Cardiac septum (tissue), 1 donor: Measurements from ENCODE around the gene CD93. TPM values are rescaled to one million over a fixed set of nuclear protein-coding genes. Genes with fewer than 3 reads are reported as not detected.

Source experiments
- DNase-seq: peaks from one replicate; pipeline ENCODE4 v3.0.0-alpha.2; 2020; ENCODE audit warnings: low spot score
- intact Hi-C: fragments of 100-400 bp; cut with DNase I; formaldehyde crosslinking; loops from one replicate; pipeline ENCODE4 v1.14.0; 2022
- total RNA-seq: library from RNA; stranded (reverse); fragmentation: NEBNext Ultra II Directional; extraction: Animal tissue kit (Norgen Biotek cat#: 25700); gene quantifications from one replicate; pipeline ENCODE4 v1.2.1, GENCODE V29; 2021
- donor health status: DM: no; HTN: no; CAD: no.

CD93 gene
- total RNA-seq, 1 donor from 2014 or later: 40.3 TPM

DNA sequence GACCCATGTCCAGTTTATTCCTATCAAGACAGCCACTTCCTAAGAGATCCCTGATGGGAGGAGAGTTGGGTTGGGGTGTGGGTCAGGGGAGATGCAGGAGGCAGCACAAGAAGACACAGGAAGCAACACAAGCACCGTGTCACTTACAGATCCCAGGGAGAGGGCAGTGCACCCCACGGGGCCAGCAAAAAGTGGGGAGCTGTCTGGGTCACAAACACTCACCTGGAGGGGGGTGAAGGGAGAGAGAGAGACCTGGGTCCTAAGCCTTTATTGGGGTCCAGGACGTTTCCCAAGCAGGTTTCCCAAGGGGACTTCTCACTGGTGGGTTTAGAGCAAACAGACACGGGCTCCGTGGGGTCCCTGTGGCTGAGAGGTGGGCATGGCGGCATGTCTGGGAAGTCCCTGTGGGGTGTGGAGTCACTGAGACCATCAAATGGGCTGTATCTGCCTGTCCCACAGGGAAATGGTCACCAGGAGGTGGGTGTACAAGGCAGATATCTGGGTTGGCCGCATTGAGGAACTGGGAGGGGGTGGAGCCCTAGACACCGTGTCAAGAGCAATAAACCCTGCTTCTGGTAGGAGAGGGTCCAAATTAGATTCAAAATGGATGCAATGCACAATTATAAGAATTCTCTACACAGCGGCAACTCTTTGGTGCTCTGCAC lies 1.6 kb upstream of the CD93 start:
- intact Hi-C loops: loop anchor here (5.0 kb wide), 1 partner anchor 45 kb away; no protein-coding TSS in a partner anchor
- DNase-seq: no peak

DNA sequence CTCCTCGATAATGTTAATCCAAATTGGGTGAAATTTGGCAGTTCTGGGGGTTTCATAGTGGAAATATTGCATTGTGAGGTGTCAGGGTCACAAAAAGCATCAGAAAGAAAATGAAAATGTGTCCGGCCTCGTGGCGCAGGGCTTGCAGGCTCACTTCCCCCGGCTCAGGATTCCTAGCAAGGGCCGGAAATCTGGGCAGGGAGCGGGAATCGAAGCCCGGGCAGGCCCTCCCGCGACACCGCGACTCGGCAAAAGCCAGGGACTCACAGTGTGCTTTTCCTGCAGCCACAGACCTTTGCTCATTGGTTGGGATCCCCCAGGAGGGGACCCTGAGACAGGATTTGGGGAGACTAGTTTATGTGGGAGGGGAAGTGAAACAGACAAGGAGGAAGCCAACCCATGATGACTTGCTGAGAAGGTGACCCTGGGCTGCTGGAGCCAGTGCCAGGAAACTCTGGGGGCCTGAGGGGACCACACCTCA lies 847 bp upstream of the CD93 start:
- intact Hi-C loops: loop anchor here (5.0 kb wide), 1 partner anchor 45 kb away; no protein-coding TSS in a partner anchor
- DNase-seq: peak; percentile 85

DNA sequence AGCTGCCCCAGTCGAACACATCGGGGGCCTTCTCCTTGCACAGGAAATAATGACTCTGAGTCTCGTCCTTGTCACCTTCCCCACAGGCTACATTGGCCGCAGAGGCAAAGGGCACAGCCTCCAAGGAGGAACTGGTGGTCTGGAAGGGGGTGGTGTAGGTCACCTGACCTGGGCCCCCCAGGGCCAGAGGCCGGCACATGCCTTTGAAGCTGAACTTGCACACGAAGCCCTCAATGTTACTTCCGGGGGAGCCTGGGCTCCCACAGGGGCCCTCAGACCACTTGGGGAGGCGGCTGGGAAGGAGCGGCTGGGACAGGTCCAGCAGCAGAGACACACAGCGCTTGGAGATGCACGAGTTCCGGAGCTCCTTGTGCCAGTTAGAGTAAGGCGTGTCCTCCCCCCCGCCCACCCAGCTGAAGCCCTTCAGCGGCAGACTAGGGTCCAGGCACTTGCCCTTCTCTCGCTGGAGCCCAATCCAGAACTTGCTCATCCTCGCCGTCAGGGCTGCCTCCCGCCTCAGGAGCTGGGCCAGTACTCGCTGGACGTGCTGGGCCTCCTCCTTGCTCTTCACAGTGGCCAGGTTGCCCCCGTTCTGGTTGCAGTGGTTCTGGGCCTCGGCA lies 578 bp downstream of the CD93 start:
- no peak for DNase-seq

DNA sequence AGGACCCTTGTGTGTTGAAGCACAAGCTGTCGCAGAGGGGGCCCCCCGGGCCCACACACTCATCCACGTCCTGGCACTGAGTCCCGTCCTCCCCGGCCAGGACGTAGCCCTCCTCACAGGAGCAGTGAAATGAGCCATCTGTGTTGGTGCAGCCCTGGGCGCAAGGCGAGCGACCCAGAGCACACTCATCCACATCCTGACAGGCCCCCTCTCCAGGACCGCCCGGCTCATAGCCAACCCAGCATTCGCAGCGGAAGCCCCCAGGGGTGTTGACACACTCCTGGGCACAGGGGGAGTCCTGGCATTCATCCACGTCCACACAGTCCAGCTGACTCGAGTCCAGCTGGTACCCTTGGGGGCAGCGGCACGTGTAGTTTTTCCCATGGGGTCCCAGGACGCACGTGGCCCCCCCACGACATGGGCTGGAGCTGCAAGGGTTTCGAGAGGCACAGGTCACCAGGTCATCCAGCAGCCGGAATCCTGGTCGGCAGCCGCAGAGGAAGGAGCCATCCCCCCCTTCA lies 1.2 kb downstream of the CD93 start:
- intact Hi-C loops: loop anchor here (5.0 kb wide), 1 partner anchor 47 kb away; no protein-coding TSS in a partner anchor
- DNase-seq: no peak

More for the DNA sequence above, 578 bp downstream of the CD93 start:
- intact Hi-C loops: loop anchor here (5.0 kb wide), 1 partner anchor 47 kb away; no protein-coding TSS in a partner anchor

DNA sequence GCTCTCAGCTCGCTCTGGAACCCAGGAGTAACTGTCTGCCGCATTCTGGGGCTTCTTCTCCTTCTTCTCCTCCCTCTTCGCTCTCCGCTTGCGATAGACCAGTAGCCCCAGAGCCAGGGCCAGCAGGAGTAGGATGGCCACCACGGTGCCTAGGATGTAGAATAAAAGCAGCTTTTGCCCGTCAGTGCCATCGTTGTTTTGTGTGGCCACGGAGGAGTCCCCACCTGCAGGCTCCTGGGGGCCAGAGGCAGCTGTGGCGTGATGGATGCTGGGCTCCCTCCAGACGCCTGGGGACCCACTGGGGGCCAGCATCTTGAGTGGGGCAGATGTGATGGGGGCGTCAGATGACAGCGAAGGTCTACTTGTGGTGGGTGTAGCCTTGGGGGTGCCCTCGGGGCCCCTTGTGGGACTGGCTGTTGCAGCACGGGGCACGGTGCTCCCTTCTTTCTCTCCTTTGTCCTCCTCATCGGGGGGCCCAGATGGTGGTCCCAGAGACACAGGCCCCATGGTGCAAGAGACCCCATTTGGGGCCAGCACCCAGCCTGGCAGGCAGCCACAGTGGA lies 1.8 kb downstream of the CD93 start:
- intact Hi-C loops: no loop called here

DNA sequence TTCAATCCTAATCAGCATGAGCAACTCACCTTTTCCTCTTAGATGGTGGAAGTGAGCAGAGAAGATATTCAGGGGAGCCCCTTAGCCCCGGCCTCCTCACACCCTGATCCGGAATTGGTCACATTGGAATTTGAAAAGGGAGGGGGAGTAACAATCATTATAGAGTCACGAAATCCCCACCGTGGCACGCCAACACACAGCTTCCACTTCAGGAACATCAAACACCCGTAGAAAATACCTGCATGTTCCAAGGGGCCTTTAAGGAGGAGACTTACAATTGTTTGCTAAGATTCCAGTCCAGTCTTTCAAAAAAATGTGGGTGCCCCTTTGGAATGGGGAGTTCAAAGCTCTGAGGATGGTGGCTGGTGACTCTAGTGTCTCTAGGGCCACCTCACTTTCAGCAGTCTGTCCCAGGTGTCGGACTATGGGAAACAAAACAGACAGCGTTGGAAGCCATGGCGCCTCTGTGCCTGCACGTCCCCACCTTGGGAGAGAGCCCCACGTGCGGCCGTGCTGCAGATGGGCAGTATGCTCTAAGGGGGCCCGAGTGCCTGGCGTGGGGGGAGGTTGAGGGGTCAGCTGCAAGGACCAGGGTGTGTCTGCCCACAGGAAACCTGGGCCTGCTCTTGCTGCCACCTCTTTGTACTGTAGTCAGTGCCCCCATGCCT lies 2.4 kb downstream of the CD93 start:
- intact Hi-C loops: no loop called here
- DNase-seq: no peak

More for the DNA sequence above, 1.8 kb downstream of the CD93 start:
- DNase-seq: no peak

DNA sequence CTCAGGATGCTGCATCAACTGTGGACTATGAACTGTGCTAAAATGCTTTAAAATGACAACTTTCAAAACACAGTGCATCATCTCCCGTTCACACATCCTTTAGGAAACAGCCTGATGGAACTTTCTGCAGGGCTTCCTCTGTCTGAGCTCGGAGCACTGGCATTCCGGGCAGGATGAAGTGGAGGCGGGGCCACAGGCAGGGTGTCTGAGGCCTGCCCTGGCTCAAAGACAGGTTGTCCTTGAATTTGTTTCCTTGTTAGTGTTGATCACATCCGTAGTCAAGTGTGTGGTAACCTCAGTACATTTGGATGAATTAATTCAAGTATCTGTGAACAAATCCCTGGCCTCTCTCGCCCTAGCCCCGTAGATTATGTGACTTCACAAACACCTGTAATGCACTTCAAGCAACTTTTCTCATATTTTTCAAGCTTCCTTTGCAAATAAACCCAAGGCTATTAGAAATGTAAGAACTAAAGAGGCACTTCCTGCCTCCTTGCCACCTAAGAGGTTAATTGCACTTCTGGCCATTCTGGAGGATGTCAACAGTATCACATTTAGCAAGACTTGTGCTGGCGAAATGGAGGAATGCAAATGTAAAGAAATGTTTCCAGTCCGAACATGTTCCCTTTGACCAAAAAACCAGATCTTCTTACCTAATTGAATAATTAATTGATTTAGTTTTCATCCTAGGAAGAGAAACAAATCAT lies 3.1 kb downstream of the CD93 start:
- intact Hi-C loops: no loop called here
- no peak for DNase-seq

DNA sequence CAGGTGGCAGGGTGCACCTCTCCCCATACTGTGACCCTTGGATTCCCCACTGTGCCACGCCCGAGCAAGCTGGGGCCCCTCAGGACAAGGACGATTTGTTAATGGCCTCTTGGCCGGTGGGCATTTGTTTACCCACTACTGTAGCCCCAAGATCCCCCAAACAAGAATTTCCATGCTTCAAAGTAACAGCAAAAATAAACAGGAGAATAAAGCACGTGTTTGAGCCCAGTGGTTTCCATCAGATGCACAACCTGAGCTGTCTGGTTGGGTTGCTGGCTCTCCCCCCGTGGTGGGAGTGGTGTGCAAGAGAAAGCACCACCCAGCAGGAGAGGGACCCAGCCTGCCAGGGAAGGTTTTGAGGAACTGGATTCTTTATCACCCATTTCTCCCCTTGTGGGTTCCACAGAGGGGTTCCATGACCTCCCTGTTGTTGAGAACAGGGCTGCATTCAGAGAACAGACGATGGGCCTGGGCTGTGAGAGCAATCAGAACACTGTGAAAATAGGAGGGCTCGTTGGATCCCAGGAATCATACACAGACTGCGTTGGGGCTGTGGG lies 4.8 kb downstream of the CD93 start:
- DNase-seq: no peak
- intact Hi-C loops: no loop called here

DNA sequence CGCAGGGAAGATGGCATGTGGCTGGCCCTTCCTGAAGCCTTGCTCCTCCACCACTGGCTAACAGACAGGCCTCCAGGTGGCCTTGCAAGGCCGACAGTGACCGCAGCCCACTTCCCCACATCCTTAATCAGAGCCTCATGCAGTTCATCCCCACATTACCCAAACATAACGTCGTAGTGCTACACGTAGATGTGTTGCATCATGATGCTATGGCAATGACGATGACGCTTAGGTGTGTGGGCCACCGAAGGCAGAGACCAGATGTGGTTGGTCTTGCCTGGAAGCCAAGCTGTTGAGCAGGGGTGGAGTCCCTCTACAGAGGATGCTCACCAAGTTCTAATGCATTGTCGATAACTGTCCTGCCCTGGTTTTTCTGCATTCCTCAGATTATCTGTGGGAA lies 5.6 kb downstream of the CD93 start:
- DNase-seq: no peak
- intact Hi-C loops: no loop called here

DNA sequence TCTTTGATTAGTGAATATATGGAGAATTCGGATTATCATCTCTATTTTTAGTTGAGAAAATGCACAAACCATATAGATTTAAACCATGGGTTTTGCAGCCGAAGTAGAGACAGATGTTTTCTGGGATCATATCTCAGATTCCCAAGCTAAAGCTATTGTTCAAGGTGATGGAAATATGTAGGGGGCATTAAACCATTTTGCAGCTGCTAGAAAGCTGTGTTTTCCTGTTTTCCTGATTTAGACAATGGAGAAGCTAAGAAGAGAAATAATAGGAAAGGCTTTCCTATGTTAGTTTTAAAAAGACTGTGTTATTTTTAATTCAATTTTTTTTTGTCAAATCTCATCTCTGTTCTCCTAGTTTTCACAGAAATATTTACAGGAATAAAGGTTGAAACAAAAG lies 6.2 kb downstream of the CD93 start:
- no peak for DNase-seq
- intact Hi-C loops: no loop called here

DNA sequence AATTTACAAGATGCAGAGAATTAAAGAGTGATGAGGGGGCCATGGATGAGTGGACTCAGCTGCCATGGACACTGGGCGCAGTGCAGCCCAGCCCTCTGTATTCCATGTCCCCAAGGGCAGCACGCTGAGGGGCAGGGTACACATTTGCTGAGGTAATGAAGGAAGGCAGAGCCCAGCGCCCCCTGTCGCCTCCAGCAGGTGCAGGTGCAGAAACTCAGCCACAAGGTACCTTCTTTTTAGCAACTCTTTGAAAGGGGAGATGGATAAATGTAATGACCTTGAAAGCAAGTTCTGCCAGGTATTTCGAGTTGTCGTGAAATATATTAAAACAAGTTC lies 7.1 kb downstream of the CD93 start:
- intact Hi-C loops: no loop called here

DNA sequence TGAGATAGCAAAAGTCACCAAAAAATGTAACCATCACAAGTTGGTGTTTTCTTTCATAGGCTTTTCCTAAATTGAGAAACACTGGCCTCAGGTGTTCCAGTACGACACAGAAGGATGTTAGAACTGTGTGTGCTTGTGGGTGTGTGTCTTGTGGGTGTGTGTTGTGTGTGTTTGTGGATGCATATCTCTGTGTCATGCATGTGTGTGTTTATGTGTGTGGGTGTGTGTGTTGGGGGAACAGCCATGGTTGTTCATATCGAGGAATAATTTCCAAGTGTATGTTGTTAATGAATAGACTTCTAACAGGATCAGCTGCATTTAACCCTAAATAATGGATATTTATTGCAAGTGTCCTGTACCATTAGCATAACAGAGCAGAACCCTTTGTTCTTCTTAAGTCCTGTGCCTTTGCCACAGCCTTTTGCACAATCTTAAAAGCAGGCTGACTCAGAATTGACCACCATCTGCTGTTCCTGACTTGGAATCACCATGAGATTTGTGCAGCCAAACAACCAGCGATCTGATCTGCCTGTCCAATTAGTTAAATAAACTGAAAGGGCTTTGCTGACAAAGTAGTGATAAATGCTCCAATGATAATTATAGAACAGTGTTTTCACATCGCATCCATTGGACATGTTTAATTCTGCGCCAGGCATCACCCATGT lies 7.6 kb downstream of the CD93 start:
- no peak for DNase-seq
- intact Hi-C loops: no loop called here

More for the DNA sequence above, 7.1 kb downstream of the CD93 start:
- DNase-seq: no peak

DNA sequence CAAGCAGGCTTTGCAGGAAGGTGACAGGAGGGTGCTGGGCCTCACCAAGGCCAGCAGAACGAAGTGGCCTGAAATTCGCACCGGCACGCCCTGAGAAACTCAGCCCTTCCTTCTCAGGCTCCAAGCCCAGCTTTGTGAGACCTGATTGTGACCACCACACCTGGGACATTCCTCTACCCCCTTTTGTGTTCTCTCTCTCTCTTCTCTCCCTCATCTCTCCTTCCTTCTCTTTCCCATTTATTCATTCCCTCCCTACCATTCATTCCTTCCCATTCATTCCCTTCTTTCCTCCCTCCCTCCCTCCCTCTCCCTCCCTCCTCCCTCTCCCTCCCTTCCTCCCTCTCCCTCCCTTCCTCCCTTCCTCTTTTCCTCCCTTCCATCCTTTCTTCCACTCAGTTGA lies 8.8 kb downstream of the CD93 start:
- no peak for DNase-seq
- intact Hi-C loops: no loop called here

DNA sequence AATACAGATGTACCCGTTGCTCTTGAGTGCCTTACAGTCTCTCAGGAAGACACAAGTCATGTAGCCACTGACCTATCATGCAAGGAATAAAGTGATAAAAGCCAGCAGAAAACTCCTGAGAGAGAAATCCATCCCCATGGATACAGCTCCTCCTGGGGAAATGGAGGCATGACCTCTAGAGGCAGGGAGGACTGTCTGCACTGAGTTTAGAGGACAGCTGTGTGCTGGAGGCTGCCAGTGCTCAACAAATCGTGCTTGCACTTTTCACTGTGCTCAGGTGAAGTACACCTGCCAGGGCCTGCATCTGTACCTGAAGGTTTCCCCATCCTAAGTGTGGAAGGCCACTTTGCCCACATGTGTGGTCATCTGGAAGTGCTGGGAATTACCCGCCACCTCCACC lies 12.1 kb downstream of the CD93 start:
- intact Hi-C loops: no loop called here
- DNase-seq: no peak

DNA sequence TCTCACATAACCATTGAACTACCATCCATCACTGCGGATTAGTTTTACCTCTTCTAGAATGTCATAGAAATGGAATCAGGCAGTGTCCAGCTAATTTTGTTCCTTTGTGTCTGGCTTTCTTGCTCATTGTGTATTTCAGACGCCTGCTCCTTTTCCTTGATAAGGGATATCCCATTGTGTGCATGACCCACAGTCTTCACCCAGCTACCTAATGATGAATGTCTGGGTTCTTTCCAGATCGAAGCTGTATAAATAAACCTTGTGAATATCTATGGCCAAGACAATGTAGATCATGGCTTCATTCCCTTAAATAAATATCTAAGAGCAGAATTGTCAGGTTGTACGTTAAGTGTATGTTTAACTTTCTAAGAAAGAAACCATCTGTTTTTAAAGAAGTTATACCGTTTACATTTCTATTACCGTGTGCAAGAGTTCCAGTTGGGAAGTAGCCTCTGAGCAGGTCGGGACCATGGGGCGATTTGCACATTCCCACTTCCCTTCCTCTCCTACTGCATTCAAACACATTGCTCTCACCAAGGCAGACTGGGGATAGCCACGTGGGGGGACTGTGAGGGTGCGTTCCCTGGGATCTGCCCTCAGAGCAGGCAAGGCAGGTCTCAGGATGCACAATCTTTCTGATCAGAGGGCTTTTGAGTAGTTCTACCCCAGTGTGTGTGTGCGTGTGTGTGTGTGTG lies 13.1 kb downstream of the CD93 start:
- intact Hi-C loops: no loop called here
- DNase-seq: no peak

DNA sequence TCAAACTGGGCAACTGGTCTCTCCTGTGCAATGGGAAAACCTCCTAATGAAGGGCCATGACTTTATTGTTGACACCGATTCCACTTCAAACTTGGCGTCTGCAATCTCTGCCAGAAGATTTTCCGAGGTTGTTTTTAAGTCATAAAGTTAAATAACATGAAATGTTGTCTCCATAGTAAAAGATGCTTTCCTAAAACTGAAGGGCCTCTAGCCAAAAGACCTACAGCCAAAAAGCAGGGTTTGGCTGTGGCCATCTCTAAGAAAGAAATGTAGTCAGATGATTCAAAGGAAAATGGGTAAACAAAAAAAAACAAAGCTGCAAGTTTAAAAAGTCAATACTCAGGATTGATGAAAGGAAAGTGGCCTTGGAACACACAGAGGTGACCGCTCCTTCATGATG lies 14.1 kb downstream of the CD93 start:
- intact Hi-C loops: no loop called here
- DNase-seq: no peak

DNA sequence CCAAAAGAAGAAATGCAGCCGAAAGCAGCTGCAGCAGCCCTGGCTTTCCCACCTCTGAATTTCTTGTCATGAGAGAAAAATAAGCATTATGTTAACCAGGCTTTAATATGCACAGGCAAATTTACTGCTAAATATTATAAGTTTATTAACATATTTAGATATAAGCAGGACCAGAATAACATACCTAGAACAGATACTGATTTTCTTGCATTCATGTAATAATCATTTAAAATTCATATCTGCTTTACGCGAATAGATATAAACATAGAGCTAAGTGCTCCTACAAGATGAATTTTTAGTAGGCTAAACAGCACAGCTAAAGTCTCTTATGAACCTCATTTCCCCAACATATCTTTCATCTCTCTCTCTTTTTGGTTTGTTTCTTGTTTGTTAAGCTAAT lies 14.7 kb downstream of the CD93 start:
- intact Hi-C loops: no loop called here
- no peak for DNase-seq

DNA sequence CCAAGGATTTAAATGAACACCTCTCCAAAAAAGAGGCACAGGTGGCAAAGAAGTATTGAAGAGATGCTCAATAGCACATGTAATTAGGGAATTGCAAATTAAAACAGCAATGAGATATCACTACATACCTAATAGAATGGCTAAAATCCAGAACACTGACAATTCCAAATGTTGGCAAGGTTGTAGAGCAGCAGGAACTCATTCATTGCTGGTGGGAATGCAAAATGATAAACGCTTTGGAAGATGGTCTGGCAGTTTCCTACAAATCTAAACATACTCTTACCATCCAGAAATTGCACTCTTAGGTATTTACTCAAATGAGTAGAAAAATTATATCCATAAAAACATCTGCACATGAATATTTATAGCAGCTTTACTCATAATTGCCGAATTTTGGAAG lies 17.0 kb downstream of the CD93 start:
- intact Hi-C loops: loop anchor here (10.0 kb wide), 1 partner anchor 274 kb away; no protein-coding TSS in a partner anchor
- no peak for DNase-seq
